ENCODE results near the gene BANK1. TPM values are rescaled to one million over a fixed set of nuclear protein-coding genes. Genes with fewer than 3 reads are reported as not detected.

Gene BANK1
- polyA plus RNA-seq, 6 donors from 2014 or later, result 473 to 679 (median 597) TPM

GRCh38 chr4:101787701-101788316, 2.7 kb upstream of the BANK1 start:
- Mint-ChIP-seq H3K4me1 (peaks cover 37 to 44% (median 38%) of the 10 kb centered on the region in 3 donors), H3K4me3 (peak overlapping the region in 5 of 8 donors; percentile 3 to 73 (median 34)), H3K27ac (peak overlapping the region; percentile 47 to 91 (median 68)), H3K9me3 (peaks cover 5 to 16% (median 7%) of the 10 kb centered on the region in 7 donors), H3K36me3 (peaks cover 0 to 8% of the 10 kb centered on the region in 2 donors), H3K27me3 (no peaks in the 10 kb centered on the region)
- DNase-seq (no peak), ATAC-seq (ENCODE audit: low read depth in 2 of 2) (no peak)

DNA sequence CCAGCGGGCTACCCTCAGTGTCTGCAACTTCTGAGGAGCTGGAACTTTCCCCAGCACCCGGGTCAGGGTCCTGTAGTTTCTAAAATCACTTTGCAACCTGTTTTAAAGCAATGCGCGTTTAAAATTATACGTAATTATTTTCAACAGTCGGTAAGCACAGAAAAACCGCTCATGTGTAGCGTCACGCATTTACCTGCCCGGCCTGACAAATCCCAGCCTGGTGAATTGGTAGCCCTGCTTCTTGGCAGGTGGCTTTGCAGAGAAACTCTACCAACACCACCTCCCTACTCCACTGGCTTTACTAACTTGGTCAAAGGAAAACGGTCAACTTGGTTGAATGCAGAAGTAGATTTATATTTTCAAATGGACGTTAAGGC, 640 bp downstream of the BANK1 start:
- Mint-ChIP-seq H3K27me3 (no peaks in the 10 kb centered on the region), H3K4me1 (peaks cover 44 to 53% (median 49%) of the 10 kb centered on the region in 3 donors), H3K27ac (peak overlapping the region; percentile 89 to 99 (median 96)), H3K36me3 (peaks cover 8 to 26% of the 10 kb centered on the region in 2 donors), H3K9me3 (peaks cover 3 to 11% (median 7%) of the 10 kb centered on the region in 7 donors), H3K4me3 (peak overlapping the region; percentile 87 to 99 (median 97))
- DNase-seq (no peak), ATAC-seq (ENCODE audit: low read depth in 2 of 2) (peak; percentile 13 to 19)

GRCh38 chr4:101792056-101792590, 1.6 kb downstream of the BANK1 start:
- peaks cover 48 to 61% (median 56%) of the 10 kb centered on the region in 3 donors for H3K4me1 Mint-ChIP-seq

DNA sequence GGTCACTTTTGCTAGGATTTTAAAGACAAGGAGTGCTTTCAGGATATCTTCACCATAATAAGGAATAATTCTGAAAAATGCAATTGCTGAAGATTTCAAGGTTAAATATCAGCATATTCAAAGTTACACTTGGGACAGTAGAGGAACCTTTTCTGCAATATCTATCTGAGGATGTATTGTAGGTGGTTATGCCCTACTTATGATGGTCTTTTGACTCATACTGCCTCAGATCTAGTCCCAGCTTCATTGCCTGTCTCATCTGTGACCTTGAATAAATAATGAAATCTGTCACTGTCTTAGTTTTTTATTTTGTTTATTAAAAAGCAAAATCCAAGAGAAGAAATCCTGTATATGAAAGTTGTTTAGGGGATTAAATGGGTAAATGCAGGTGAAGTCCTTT, 2.9 kb downstream of the BANK1 start:
- peak overlapping the region in 5 of 6 donors; percentile 75 to 91 (median 89) for H3K27ac Mint-ChIP-seq
- peak overlapping the region; percentile 87 to 99 (median 97) for H3K4me3 Mint-ChIP-seq
- DNase-seq (no peak), ATAC-seq (ENCODE audit: low read depth in 2 of 2) (no peak)
- H3K9me3 Mint-ChIP-seq, result peaks cover 0 to 8% (median 4%) of the 10 kb centered on the region in 7 donors
- peaks cover 15 to 46% of the 10 kb centered on the region in 2 donors for H3K36me3 Mint-ChIP-seq
- H3K27me3 Mint-ChIP-seq, result no peaks in the 10 kb centered on the region
- peaks cover 51 to 63% (median 58%) of the 10 kb centered on the region in 3 donors for H3K4me1 Mint-ChIP-seq

More at GRCh38 chr4:101792056-101792590, 1.6 kb downstream of the BANK1 start:
- Mint-ChIP-seq H3K9me3 (peaks cover 2 to 8% (median 3%) of the 10 kb centered on the region in 7 donors), H3K4me3 (peak overlapping the region; percentile 87 to 99 (median 97)), H3K36me3 (peaks cover 6 to 36% of the 10 kb centered on the region in 2 donors), H3K27ac (peak overlapping the region; percentile 75 to 98 (median 83)), H3K27me3 (no peaks in the 10 kb centered on the region)
- DNase-seq (no peak), ATAC-seq (ENCODE audit: low read depth in 2 of 2) (no peak)

DNA sequence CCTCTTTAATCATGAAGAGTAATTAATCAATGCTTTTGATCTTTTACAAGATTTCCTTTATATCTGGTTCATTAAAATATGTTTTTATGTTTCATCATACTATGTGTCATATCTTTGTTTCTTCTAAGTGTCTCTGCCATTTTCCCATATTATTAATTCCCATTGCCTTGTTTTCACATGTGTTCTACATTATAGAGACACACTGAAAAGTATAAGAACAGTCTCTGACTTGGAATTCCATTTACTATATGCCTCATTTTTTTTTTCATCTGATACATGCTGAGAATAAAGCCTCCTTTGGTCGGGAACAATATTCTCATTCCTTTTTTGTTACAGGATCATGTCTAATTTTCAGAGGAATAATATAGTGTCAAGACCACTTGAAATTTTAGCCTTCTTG, 4.3 kb downstream of the BANK1 start:
- Mint-ChIP-seq H3K4me1 (peaks cover 51 to 69% (median 66%) of the 10 kb centered on the region in 3 donors), H3K36me3 (peaks cover 15 to 46% of the 10 kb centered on the region in 2 donors), H3K27ac (peak overlapping the region; percentile 34 to 97 (median 88))

GRCh38 chr4:101795704-101796103, 5.2 kb downstream of the BANK1 start:
- no peaks in the 10 kb centered on the region for H3K27me3 Mint-ChIP-seq
- H3K4me3 Mint-ChIP-seq, result peak overlapping the region; percentile 42 to 96 (median 85)
- H3K4me1 Mint-ChIP-seq, result peaks cover 53 to 71% (median 66%) of the 10 kb centered on the region in 3 donors
- H3K9me3 Mint-ChIP-seq, result peaks cover 0 to 11% (median 4%) of the 10 kb centered on the region in 7 donors
- ATAC-seq (ENCODE audit: low read depth in 2 of 2) (no peak), DNase-seq (no peak)
- peaks cover 23 to 46% of the 10 kb centered on the region in 2 donors for H3K36me3 Mint-ChIP-seq
- H3K27ac Mint-ChIP-seq, result peak overlapping the region; percentile 56 to 92 (median 82)

More for the DNA sequence above, 4.3 kb downstream of the BANK1 start:
- ATAC-seq (ENCODE audit: low read depth in 2 of 2) (no peak), DNase-seq (no peak)
- no peaks in the 10 kb centered on the region for H3K27me3 Mint-ChIP-seq
- peaks cover 0 to 8% (median 4%) of the 10 kb centered on the region in 7 donors for H3K9me3 Mint-ChIP-seq
- H3K4me3 Mint-ChIP-seq, result peak overlapping the region; percentile 71 to 99 (median 87)

GRCh38 chr4:101801958-101802357, 11.4 kb downstream of the BANK1 start:
- Mint-ChIP-seq H3K27me3 (no peaks in the 10 kb centered on the region), H3K9me3 (peaks cover 0 to 21% (median 4%) of the 10 kb centered on the region in 7 donors), H3K4me1 (peaks cover 50 to 77% (median 71%) of the 10 kb centered on the region in 3 donors), H3K36me3 (peaks cover 31 to 33% of the 10 kb centered on the region in 2 donors), H3K27ac (peak overlapping the region; percentile 53 to 96 (median 92)), H3K4me3 (peak overlapping the region; percentile 72 to 94 (median 87))
- DNase-seq, result peak; percentile 71
- peak; percentile 74 to 75 for ATAC-seq (ENCODE audit: low read depth in 2 of 2)

DNA sequence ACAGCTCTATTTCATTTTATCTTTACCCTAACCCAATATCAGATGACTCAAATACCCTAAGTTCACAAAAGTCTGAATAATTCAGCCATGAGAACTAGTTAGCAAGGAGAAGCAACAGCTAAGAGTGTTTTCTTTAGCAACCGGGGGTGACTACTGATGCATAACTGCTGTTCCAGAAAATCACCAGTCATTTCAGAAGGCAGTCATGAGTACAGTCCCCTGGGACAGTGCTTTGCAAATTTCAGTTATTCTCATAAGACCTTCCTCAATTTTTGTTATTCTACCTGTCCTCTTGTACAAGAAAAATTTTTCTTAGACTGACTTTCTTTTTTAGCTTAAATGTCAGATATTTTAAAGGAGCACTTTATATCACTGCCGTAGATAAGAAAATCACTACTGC, 16.4 kb downstream of the BANK1 start:
- Mint-ChIP-seq H3K27ac (peak overlapping the region; percentile 94 to 98 (median 96)), H3K27me3 (no peaks in the 10 kb centered on the region), H3K9me3 (peaks cover 0 to 12% (median 3%) of the 10 kb centered on the region in 7 donors), H3K36me3 (peaks cover 27 to 32% of the 10 kb centered on the region in 2 donors), H3K4me3 (peak overlapping the region; percentile 72 to 90 (median 80)), H3K4me1 (peaks cover 61 to 81% (median 63%) of the 10 kb centered on the region in 3 donors)
- DNase-seq (peak; percentile 88), ATAC-seq (ENCODE audit: low read depth in 2 of 2) (peak; percentile 89 to 91)

- peaks cover 27 to 28% of the 10 kb centered on the region in 2 donors for H3K36me3 Mint-ChIP-seq
- ATAC-seq (ENCODE audit: low read depth in 2 of 2) (peak; percentile 47 to 50), DNase-seq (peak; percentile 37)
- peaks cover 0 to 12% (median 3%) of the 10 kb centered on the region in 7 donors for H3K9me3 Mint-ChIP-seq
- H3K27ac Mint-ChIP-seq, result peak overlapping the region; percentile 94 to 98 (median 96)
- H3K4me3 Mint-ChIP-seq, result peak overlapping the region; percentile 72 to 90 (median 80)
- peaks cover 58 to 77% (median 58%) of the 10 kb centered on the region in 3 donors for H3K4me1 Mint-ChIP-seq
- no peaks in the 10 kb centered on the region for H3K27me3 Mint-ChIP-seq
These were observed 16.8 kb downstream of the BANK1 start for GRCh38 chr4:101807351-101807750.

DNA sequence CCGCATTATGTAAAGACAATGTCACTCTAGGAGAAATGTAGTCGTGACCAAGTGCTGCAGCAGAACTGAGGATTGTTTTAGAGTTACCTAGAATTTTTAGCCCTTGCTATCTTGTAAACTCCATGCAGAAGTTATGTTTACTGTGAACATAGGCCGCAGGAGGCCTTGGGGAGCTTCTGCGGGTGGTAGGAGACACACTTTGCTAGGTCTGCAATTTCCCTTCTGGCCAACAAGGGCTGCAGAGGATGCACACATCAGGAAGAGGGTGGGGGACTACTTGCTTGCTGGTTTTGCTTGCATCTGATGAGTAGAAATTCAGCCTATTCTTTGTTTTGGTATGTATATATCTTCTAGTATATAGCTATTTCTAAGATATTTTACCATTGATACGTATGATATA, 23.1 kb downstream of the BANK1 start:
- H3K27ac Mint-ChIP-seq, result peak overlapping the region in 5 of 6 donors; percentile 39 to 98 (median 89)
- H3K27me3 Mint-ChIP-seq, result no peaks in the 10 kb centered on the region
- peaks cover 49 to 67% (median 49%) of the 10 kb centered on the region in 3 donors for H3K4me1 Mint-ChIP-seq
- DNase-seq (peak; percentile 77), ATAC-seq (ENCODE audit: low read depth in 2 of 2) (peak; percentile 100)
- H3K9me3 Mint-ChIP-seq, result peaks cover 0 to 3% (median 0%) of the 10 kb centered on the region in 7 donors
- peaks cover 26 to 27% of the 10 kb centered on the region in 2 donors for H3K36me3 Mint-ChIP-seq
- H3K4me3 Mint-ChIP-seq, result peak overlapping the region; percentile 78 to 96 (median 90)

DNA sequence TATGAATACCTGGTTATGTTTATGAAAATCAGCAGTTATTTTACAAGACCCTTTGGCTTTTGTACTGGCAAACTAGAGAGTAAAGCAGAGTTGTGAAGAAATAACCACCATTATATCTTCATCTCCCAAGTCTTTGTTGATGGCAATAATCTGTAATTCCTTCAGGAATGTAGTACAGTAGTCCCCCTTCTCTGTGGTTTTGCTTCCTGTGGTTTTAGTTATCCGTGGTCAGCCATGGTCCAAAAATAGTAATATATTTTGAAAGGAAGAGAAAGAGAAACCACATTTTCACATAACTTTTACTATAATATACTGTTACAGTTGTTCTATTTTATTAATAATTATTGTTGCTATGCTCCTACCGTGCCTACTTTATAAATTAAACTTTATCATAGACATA, 27.8 kb downstream of the BANK1 start:
- H3K27ac Mint-ChIP-seq, result peak overlapping the region; percentile 4 to 87 (median 68)
- peaks cover 5 to 21% (median 14%) of the 10 kb centered on the region in 7 donors for H3K9me3 Mint-ChIP-seq
- H3K4me1 Mint-ChIP-seq, result peaks cover 59 to 85% (median 64%) of the 10 kb centered on the region in 3 donors
- peaks cover 41 to 56% of the 10 kb centered on the region in 2 donors for H3K36me3 Mint-ChIP-seq
- peak overlapping the region in 7 of 8 donors; percentile 42 to 85 (median 69) for H3K4me3 Mint-ChIP-seq
- DNase-seq (no peak), ATAC-seq (ENCODE audit: low read depth in 2 of 2) (no peak)
- no peaks in the 10 kb centered on the region for H3K27me3 Mint-ChIP-seq

DNA sequence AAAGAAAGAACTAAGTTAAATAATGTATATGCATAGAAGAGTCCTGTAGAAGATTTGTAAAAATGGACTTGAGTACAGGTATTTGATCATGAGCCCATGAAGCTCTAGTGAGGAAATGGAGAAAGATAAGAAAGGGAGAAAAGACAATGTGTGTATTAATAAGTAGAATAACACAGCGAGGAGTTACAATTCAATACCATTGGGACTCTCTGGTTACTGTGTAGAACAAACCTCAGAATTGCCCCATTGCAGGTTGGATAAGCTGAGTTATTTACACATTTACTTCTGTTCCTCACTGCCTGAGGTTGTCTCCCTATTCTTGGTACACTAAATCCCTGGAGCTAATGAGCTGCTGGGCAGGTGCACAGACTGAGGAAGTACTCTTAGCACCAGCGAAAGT, 33.3 kb downstream of the BANK1 start:
- Mint-ChIP-seq H3K36me3 (peaks cover 33 to 41% of the 10 kb centered on the region in 2 donors), H3K9me3 (peaks cover 5 to 21% (median 14%) of the 10 kb centered on the region in 7 donors), H3K27ac (peak overlapping the region; percentile 64 to 94 (median 84)), H3K27me3 (no peaks in the 10 kb centered on the region), H3K4me1 (peaks cover 60 to 84% (median 65%) of the 10 kb centered on the region in 3 donors), H3K4me3 (peak overlapping the region; percentile 37 to 74 (median 66))
- ATAC-seq (ENCODE audit: low read depth in 2 of 2), result peak; percentile 27 to 42
- DNase-seq, result no peak

- peaks cover 54 to 82% (median 63%) of the 10 kb centered on the region in 3 donors for H3K4me1 Mint-ChIP-seq
- DNase-seq (no peak), ATAC-seq (ENCODE audit: low read depth in 2 of 2) (no peak)
- H3K27ac Mint-ChIP-seq, result peak overlapping the region in 2 of 6 donors; percentile 82 to 83
- H3K9me3 Mint-ChIP-seq, result peaks cover 5 to 21% (median 14%) of the 10 kb centered on the region in 7 donors
- no peaks in the 10 kb centered on the region for H3K27me3 Mint-ChIP-seq
- H3K4me3 Mint-ChIP-seq, result peak overlapping the region in 7 of 8 donors; percentile 35 to 74 (median 70)
- H3K36me3 Mint-ChIP-seq, result peaks cover 32 to 40% of the 10 kb centered on the region in 2 donors
These were observed 34.0 kb downstream of the BANK1 start for GRCh38 chr4:101824500-101824899.
